Measurements from ENCODE around the gene IGLL5. TPM values are rescaled to one million over a fixed set of nuclear protein-coding genes. Genes with fewer than 3 reads are reported as not detected.

The IGLL5 gene
- total RNA-seq, 4 donors from 2014 or later = 1.1 to 35.5 (median 6.0) TPM; not detected in 1

- TF ChIP-seq CTCF (IDR thresholded peaks at IDR 0.05) (no peak), POLR2A (IDR thresholded peaks at IDR 0.05) (no peak)
- peak overlapping the region in 1 of 4 donors; percentile 10 for H3K27ac ChIP-seq
- peak in 1 of 3 donors; percentile 41 for DNase-seq
Observed at GRCh38 chr22:22893891-22894739, 6.5 kb downstream of the IGLL5 start.

GRCh38 chr22:22894740-22895731, 7.4 kb downstream of the IGLL5 start:
- no peaks in the 10 kb centered on the region for H3K36me3 ChIP-seq
- H3K4me1 ChIP-seq = no peaks in the 10 kb centered on the region
- H3K9me3 ChIP-seq = no peaks in the 10 kb centered on the region
- no peak overlapping the region for H3K4me3 ChIP-seq
- peak overlapping the region in 1 of 4 donors; percentile 10 for H3K27ac ChIP-seq
- H3K27me3 ChIP-seq = no peaks in the 10 kb centered on the region
- peak in 1 of 3 donors; percentile 41 for DNase-seq
- TF ChIP-seq POLR2A (IDR thresholded peaks at IDR 0.05) (no peak), CTCF (IDR thresholded peaks at IDR 0.05) (no peak)

More at GRCh38 chr22:22893891-22894739, 6.5 kb downstream of the IGLL5 start:
- Histone ChIP-seq H3K36me3 (no peaks in the 10 kb centered on the region), H3K4me3 (peak overlapping the region in 1 of 4 donors; percentile 9), H3K4me1 (no peaks in the 10 kb centered on the region), H3K9me3 (no peaks in the 10 kb centered on the region), H3K27me3 (no peaks in the 10 kb centered on the region)

- H3K4me1 ChIP-seq = no peaks in the 10 kb centered on the region
- H3K27me3 ChIP-seq = no peaks in the 10 kb centered on the region
- no peak overlapping the region for H3K4me3 ChIP-seq
- H3K9me3 ChIP-seq = no peaks in the 10 kb centered on the region
- H3K36me3 ChIP-seq = no peaks in the 10 kb centered on the region
- TF ChIP-seq CTCF (IDR thresholded peaks at IDR 0.05) (no peak), POLR2A (IDR thresholded peaks at IDR 0.05) (no peak)
- H3K27ac ChIP-seq = no peak overlapping the region
- peak in 1 of 3 donors; percentile 39 for DNase-seq
Observed at GRCh38 chr22:22895776-22896445, 8.3 kb downstream of the IGLL5 start.

GRCh38 chr22:22896601-22897000, 9.0 kb downstream of the IGLL5 start:
- Histone ChIP-seq H3K4me1 (no peaks in the 10 kb centered on the region), H3K9me3 (no peaks in the 10 kb centered on the region), H3K36me3 (no peaks in the 10 kb centered on the region), H3K27ac (no peak overlapping the region), H3K27me3 (no peaks in the 10 kb centered on the region), H3K4me3 (no peak overlapping the region)
- no peak for TF ChIP-seq POLR2A (IDR thresholded peaks at IDR 0.05)
- TF ChIP-seq CTCF (IDR thresholded peaks at IDR 0.05) = no peak
- DNase-seq = peak in 1 of 3 donors; percentile 8

GRCh38 chr22:22897091-22897490, 9.5 kb downstream of the IGLL5 start:
- no peak overlapping the region for H3K4me3 ChIP-seq
- no peak overlapping the region for H3K27ac ChIP-seq
- no peaks in the 10 kb centered on the region for H3K36me3 ChIP-seq
- no peaks in the 10 kb centered on the region for H3K9me3 ChIP-seq
- no peaks in the 10 kb centered on the region for H3K27me3 ChIP-seq
- no peaks in the 10 kb centered on the region for H3K4me1 ChIP-seq
- TF ChIP-seq POLR2A (IDR thresholded peaks at IDR 0.05) (no peak), CTCF (IDR thresholded peaks at IDR 0.05) (no peak)
- DNase-seq = peak in 1 of 3 donors; percentile 22

Measured in Peyer's patch (tissue), 4 donors.